Choroid plexus epithelial cell (primary cell): ENCODE data around the gene SMIM41.
A peak's percentile ranks its signal among the peaks of the same experiment; 100 is the strongest.

Source experiments
- DNase-seq: peaks from one replicate; pipeline ENCODE4 v3.0.0-alpha.2; 2010; ENCODE audit warnings: low read depth
- H3K4me3 ChIP-seq: 2 replicates; pipeline ENCODE4 v1.5.1; 2011; ENCODE audit warnings: low read depth, mild to moderate bottlenecking, control low read depth, low read length, moderate library complexity
- TF ChIP-seq, protein P1 (sequence below): conservative IDR thresholded peaks from 2 replicates; pipeline ENCODE4 v1.5.1; 2011; ENCODE audit warnings: low read depth, mild to moderate bottlenecking, control low read depth, inconsistent platforms, low read length, moderate library complexity

SMIM41 gene

DNA sequence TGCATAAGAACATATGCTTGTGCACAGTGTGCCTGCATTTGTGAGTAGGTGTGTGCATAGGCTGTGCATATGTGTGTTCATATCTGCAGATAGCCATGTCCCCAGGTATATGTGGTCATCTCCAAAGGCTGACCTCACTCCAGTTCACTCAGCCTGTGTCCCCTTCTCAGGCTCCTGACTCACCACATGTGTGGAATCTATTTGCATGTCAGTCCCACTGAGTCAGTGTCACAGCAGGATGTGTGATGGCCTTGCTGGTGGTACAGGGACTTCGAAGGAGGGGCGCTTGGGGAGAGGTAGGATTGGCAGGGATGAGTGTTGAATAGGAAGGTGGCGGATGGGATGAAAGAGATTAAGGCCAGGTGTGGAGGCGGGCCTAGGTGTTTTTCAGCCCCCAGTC is 76.8 kb downstream of the SMIM41 start:
- TF ChIP-seq, protein P1, sequence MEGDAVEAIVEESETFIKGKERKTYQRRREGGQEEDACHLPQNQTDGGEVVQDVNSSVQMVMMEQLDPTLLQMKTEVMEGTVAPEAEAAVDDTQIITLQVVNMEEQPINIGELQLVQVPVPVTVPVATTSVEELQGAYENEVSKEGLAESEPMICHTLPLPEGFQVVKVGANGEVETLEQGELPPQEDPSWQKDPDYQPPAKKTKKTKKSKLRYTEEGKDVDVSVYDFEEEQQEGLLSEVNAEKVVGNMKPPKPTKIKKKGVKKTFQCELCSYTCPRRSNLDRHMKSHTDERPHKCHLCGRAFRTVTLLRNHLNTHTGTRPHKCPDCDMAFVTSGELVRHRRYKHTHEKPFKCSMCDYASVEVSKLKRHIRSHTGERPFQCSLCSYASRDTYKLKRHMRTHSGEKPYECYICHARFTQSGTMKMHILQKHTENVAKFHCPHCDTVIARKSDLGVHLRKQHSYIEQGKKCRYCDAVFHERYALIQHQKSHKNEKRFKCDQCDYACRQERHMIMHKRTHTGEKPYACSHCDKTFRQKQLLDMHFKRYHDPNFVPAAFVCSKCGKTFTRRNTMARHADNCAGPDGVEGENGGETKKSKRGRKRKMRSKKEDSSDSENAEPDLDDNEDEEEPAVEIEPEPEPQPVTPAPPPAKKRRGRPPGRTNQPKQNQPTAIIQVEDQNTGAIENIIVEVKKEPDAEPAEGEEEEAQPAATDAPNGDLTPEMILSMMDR, result no peak
- DNase-seq, result no peak
- H3K4me3 ChIP-seq, result no peak overlapping the region

DNA sequence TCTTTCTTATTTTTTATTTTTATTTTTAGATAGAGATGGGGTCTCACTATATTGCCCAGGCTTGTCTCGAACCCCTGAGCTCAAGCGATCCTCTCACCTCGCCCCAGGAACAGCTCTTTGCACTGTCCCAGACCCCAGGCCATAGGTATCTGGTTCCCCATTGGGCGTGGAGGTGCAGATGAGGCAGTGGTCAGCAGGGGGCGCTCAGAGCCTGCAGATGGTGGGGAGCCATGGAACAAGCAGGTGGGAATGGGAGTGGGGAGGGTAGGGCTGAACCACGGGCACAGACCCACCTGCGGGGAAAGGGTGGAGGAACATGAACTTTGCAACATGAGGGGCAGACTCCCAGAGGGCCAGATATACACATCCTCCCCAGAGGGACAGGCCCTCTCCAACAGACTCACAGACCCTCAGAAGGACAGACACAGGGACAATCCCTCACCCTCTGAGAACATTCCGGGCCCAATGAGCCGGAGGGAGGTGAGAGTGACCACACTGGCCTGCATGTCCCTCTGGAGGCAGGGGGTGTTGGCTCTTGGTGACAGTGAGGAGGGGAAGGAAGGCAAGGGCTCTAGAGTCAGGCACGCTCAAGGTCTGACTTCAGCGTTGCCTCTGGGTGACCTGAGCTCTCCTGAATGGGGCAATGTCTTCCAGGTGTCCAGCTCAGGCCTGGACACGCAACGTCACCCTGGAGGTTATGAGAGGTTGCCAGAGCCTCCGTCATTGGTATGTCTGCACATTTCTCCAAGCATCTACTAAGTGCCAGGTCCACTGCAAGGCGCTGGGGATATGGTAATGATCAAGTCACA is 77.5 kb downstream of the SMIM41 start:
- TF ChIP-seq, protein P1, result peak; percentile 97
- DNase-seq, result peak; percentile 67
- H3K4me3 ChIP-seq, result no peak overlapping the region

DNA sequence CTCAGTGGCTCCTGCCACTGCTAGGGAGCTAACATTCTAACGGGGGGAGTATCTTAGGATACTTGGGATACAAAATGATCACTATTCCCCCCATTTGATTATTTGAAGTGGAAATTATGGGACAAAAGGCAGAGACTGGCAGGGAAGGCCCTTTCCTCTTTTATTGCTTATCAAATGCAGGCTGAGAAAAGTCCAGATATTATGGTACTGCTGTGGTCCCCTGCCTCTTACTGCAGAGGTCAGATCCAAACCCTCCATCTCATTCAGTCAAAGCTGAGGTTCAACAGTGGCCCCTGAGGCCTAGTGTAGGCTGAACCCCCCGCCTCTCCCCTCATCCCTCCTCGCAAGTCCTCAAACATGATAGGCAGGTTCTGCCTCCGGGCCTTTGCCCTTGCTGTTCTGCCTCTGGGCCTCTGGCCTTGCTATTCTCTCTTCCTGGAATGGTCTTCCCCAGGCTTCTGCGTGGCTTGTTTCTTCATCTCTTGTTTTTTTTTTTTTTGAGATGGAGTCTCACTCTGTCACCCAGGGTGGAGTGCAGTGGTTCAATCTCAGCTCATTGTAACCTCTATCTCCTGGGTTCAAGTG is 78.2 kb downstream of the SMIM41 start:
- H3K4me3 ChIP-seq, result no peak overlapping the region
- DNase-seq, result no peak
- TF ChIP-seq, protein P1, result no peak
